Esophagus muscularis mucosa (tissue), 4 donors: ENCODE measurements around the gene RELB. TPM values are rescaled to one million over a fixed set of nuclear protein-coding genes. Genes with fewer than 3 reads are reported as not detected.

Source experiments
- DNase-seq: peaks from one replicate; pipeline ENCODE4 v3.0.0-alpha.2; 2017; ENCODE audit errors: extremely low spot score
- H3K27ac ChIP-seq, 4 donors: fragments of 200-600 bp; sonication (generic); replicated peaks in 1 of 4; 1 replicate in 3 of 4; 2 replicates in 1 of 4; pipeline ENCODE4 v1.5.1; 2016 to 2019; ENCODE audit warnings: mild to moderate bottlenecking in 1 of 4
- H3K27me3 ChIP-seq, 4 donors: fragments of 200-600 bp; sonication (generic); one replicate each; pipeline versions ENCODE4 v1.5.1 to v1.6.0; 2016 to 2019
- H3K36me3 ChIP-seq, 4 donors: fragments of 200-600 bp; sonication (generic); one replicate each; pipeline ENCODE4 v1.5.1; 2016 to 2019
- H3K4me1 ChIP-seq, 4 donors: fragments of 200-600 bp; sonication (generic); one replicate each; pipeline ENCODE4 v1.5.1; 2016 to 2019
- H3K4me3 ChIP-seq, 4 donors: fragments of 200-600 bp; sonication (generic); 1 replicate in 2 of 4; 2 replicates in 2 of 4; pipeline ENCODE4 v1.5.1; 2016 to 2019; ENCODE audit warnings: mild to moderate bottlenecking in 4 of 4, moderate library complexity in 1 of 4
- H3K9me3 ChIP-seq, 4 donors: fragments of 200-600 bp; sonication (generic); 1 replicate in 3 of 4; 2 replicates in 1 of 4; pipeline ENCODE4 v1.5.1; 2016 to 2019
- CTCF ChIP-seq, 3 experiments: fragments of 200-600 bp in 2 of 3; fragments of 450-650 bp in 1 of 3; sonication (generic) in 2 of 3; IDR thresholded peaks; one replicate each; pipeline ENCODE4 v1.5.1; 2017 to 2019; ENCODE audit warnings: antibody characterized with exemption in 3 of 3, mild to moderate bottlenecking in 2 of 3, moderate library complexity in 1 of 3
- EP300 ChIP-seq: sonication (generic); formaldehyde crosslinking; IDR thresholded peaks from one replicate; pipeline ENCODE4 v1.6.1; 2017; ENCODE audit warnings: antibody characterized with exemption
- POLR2A ChIP-seq: fragments of 450-650 bp; IDR thresholded peaks from one replicate; pipeline ENCODE4 v1.6.1; 2017; ENCODE audit warnings: antibody characterized with exemption, moderate library complexity, mild to moderate bottlenecking, low read depth
- POLR2AphosphoS5 ChIP-seq, 2 donors: sonication (generic); formaldehyde crosslinking; IDR thresholded peaks; one replicate each; pipeline ENCODE4 v1.6.1; 2017; ENCODE audit warnings: antibody characterized with exemption in 2 of 2
- WGBS: methylation state at CpG from one replicate; pipeline ENCODE4 v1.1.5; 2018; 5-methylcytosine and 5-hydroxymethylcytosine counted together
- intact Hi-C: fragments of 100-400 bp; cut with DNase I; formaldehyde crosslinking; loops from one replicate; pipeline ENCODE4 v1.15.1; 2023
- total RNA-seq, 4 donors: library from RNA; depleted of rRNA; stranded (reverse); fragments of >200 nt; gene quantifications; one replicate each; pipeline versions ENCODE4 v1.1.0 to v1.2.1, GENCODE V29; 2016

Gene RELB
- total RNA-seq, 4 donors from 2014 or later, result 5.8 to 15.9 (median 7.5) TPM

- TF ChIP-seq POLR2A (no peak), POLR2AphosphoS5 (IDR thresholded peaks at IDR 0.05) (no peak), CTCF (IDR thresholded peaks at IDR 0.05) (no peak), EP300 (no peak)
- intact Hi-C loops, result no loop called here
- Histone ChIP-seq H3K4me1 (no peaks in the 10 kb centered on the region), H3K9me3 (no peaks in the 10 kb centered on the region), H3K27ac (no peak overlapping the region), H3K27me3 (no peaks in the 10 kb centered on the region), H3K4me3 (no peak overlapping the region), H3K36me3 (peaks cover 48 to 95% (median 75%) of the 10 kb centered on the region in 4 donors)
- no peak for DNase-seq
- 91% methylated on average over 13 of the region's 13 CpGs for WGBS
Observed at GRCh38 chr19:44972802-44973201, 28.5 kb upstream of the RELB start.

- Histone ChIP-seq H3K4me3 (no peak overlapping the region), H3K27ac (no peak overlapping the region), H3K36me3 (peaks cover 54 to 96% (median 75%) of the 10 kb centered on the region in 4 donors), H3K27me3 (no peaks in the 10 kb centered on the region), H3K4me1 (no peaks in the 10 kb centered on the region), H3K9me3 (no peaks in the 10 kb centered on the region)
- WGBS, result 93% methylated on average over 21 of the region's 21 CpGs
- DNase-seq, result no peak
- no peak for TF ChIP-seq EP300
- no peak for TF ChIP-seq POLR2A
- no peak for TF ChIP-seq POLR2AphosphoS5 (IDR thresholded peaks at IDR 0.05)
- no peak for TF ChIP-seq CTCF (IDR thresholded peaks at IDR 0.05)
- intact Hi-C loops, result no loop called here
Observed at GRCh38 chr19:44973982-44974735, 27.1 kb upstream of the RELB start.

GRCh38 chr19:44974857-44975256 lies 26.4 kb upstream of the RELB start:
- H3K36me3 ChIP-seq, result peaks cover 60 to 97% (median 78%) of the 10 kb centered on the region in 4 donors
- WGBS, result 93% methylated on average over 5 of the region's 5 CpGs

GRCh38 chr19:44975444-44975843 lies 25.8 kb upstream of the RELB start:
- Histone ChIP-seq H3K27ac (no peak overlapping the region), H3K4me1 (no peaks in the 10 kb centered on the region), H3K9me3 (no peaks in the 10 kb centered on the region), H3K36me3 (peaks cover 60 to 97% (median 83%) of the 10 kb centered on the region in 4 donors), H3K27me3 (no peaks in the 10 kb centered on the region), H3K4me3 (no peak overlapping the region)
- 94% methylated on average over 4 of the region's 4 CpGs for WGBS
- DNase-seq, result no peak
- TF ChIP-seq EP300, result no peak
- TF ChIP-seq CTCF (IDR thresholded peaks at IDR 0.05), result no peak
- intact Hi-C loops, result no loop called here

More at GRCh38 chr19:44974857-44975256, 26.4 kb upstream of the RELB start:
- Histone ChIP-seq H3K27ac (no peak overlapping the region), H3K27me3 (no peaks in the 10 kb centered on the region), H3K9me3 (no peaks in the 10 kb centered on the region), H3K4me1 (no peaks in the 10 kb centered on the region), H3K4me3 (no peak overlapping the region)
- DNase-seq, result no peak
- intact Hi-C loops, result no loop called here
- TF ChIP-seq POLR2A (no peak), EP300 (no peak), CTCF (IDR thresholded peaks at IDR 0.05) (no peak), POLR2AphosphoS5 (IDR thresholded peaks at IDR 0.05) (no peak)
